ENCODE measurements around the gene NCMAP. TPM values are rescaled to one million over a fixed set of nuclear protein-coding genes. Genes with fewer than 3 reads are reported as not detected.

Gene NCMAP
- total RNA-seq, 1 experiment from 2014 or later, result not detected

- no peak for DNase-seq (ENCODE audit: low spot score)
Observed at GRCh38 chr1:24570265-24571125, 14.6 kb downstream of the NCMAP start.

GRCh38 chr1:24572301-24572700, 16.4 kb downstream of the NCMAP start:
- no peak for DNase-seq (ENCODE audit: low spot score)

- no peak for DNase-seq (ENCODE audit: low spot score)
Observed at GRCh38 chr1:24575905-24576587, 20.2 kb downstream of the NCMAP start.

GRCh38 chr1:24578846-24579245, 23.0 kb downstream of the NCMAP start:
- no peak for DNase-seq (ENCODE audit: low spot score)

- DNase-seq (ENCODE audit: low spot score), result no peak
Observed at GRCh38 chr1:24580756-24581155, 24.9 kb downstream of the NCMAP start.

- DNase-seq (ENCODE audit: low spot score), result no peak
Observed at GRCh38 chr1:24584171-24584647, 28.3 kb downstream of the NCMAP start.

GRCh38 chr1:24586119-24586518, 30.2 kb downstream of the NCMAP start:
- no peak for DNase-seq (ENCODE audit: low spot score)

- DNase-seq (ENCODE audit: low spot score), result peak; percentile 65
Observed at GRCh38 chr1:24586970-24587820, 31.3 kb downstream of the NCMAP start.

GRCh38 chr1:24588573-24588972, 32.7 kb downstream of the NCMAP start:
- DNase-seq (ENCODE audit: low spot score), result no peak

GRCh38 chr1:24589200-24589599, 33.3 kb downstream of the NCMAP start:
- no peak for DNase-seq (ENCODE audit: low spot score)

- DNase-seq (ENCODE audit: low spot score), result no peak
Observed at GRCh38 chr1:24591781-24592180, 35.9 kb downstream of the NCMAP start.

- no peak for DNase-seq (ENCODE audit: low spot score)
Observed at GRCh38 chr1:24594328-24594598, 38.4 kb downstream of the NCMAP start.

GRCh38 chr1:24596401-24596880, 40.6 kb downstream of the NCMAP start:
- no peak for DNase-seq (ENCODE audit: low spot score)

- DNase-seq (ENCODE audit: low spot score), result no peak
Observed at GRCh38 chr1:24599265-24599664, 43.4 kb downstream of the NCMAP start.

GRCh38 chr1:24600551-24600950, 44.7 kb downstream of the NCMAP start:
- no peak for DNase-seq (ENCODE audit: low spot score)

- no peak for DNase-seq (ENCODE audit: low spot score)
Observed at GRCh38 chr1:24605534-24606295, 49.8 kb downstream of the NCMAP start.

GRCh38 chr1:24606296-24606605, 50.4 kb downstream of the NCMAP start:
- no peak for DNase-seq (ENCODE audit: low spot score)

- no peak for DNase-seq (ENCODE audit: low spot score)
Observed at GRCh38 chr1:24606621-24607020, 50.7 kb downstream of the NCMAP start.

GRCh38 chr1:24609949-24610517, 54.1 kb downstream of the NCMAP start:
- DNase-seq (ENCODE audit: low spot score), result no peak

GRCh38 chr1:24619376-24619775, 63.5 kb downstream of the NCMAP start:
- DNase-seq (ENCODE audit: low spot score), result no peak

- no peak for DNase-seq (ENCODE audit: low spot score)
Observed at GRCh38 chr1:24620678-24621077, 64.8 kb downstream of the NCMAP start.

Data from H4 (cell line).